GM23248 (cell line): ENCODE measurements around the gene GPX1. TPM values are rescaled to one million over a fixed set of nuclear protein-coding genes. Genes with fewer than 3 reads are reported as not detected.

Source experiments
- DNase-seq: peaks from one replicate; pipeline ENCODE4 v3.0.0-alpha.2; 2015
- H2AFZ ChIP-seq: fragments of 200-600 bp; sonication (generic); 2 replicates; pipeline ENCODE4 v1.6.1; 2016; ENCODE audit warnings: antibody characterized with exemption
- H3F3A ChIP-seq: fragments of 200-600 bp; sonication (generic); 2 replicates; pipeline ENCODE4 v1.6.1; 2016; ENCODE audit warnings: mild to moderate bottlenecking, antibody characterized with exemption, mixed run types; ENCODE audit not compliant: insufficient read depth
- H3K27ac ChIP-seq: fragments of 200-600 bp; sonication (generic); 2 replicates; pipeline ENCODE4 v1.5.1; 2016; ENCODE audit warnings: mild to moderate bottlenecking
- H3K27me3 ChIP-seq: fragments of 200-600 bp; sonication (generic); replicated peaks from 2 replicates; pipeline ENCODE4 v1.6.1; 2016; ENCODE audit warnings: mild to moderate bottlenecking; ENCODE audit not compliant: insufficient read depth
- H3K36me3 ChIP-seq: fragments of 200-600 bp; sonication (generic); 2 replicates; pipeline ENCODE4 v1.6.1; 2016; ENCODE audit warnings: low read depth, mild to moderate bottlenecking
- H3K4me1 ChIP-seq: fragments of 200-600 bp; sonication (generic); 2 replicates; pipeline ENCODE4 v1.6.1; 2016; ENCODE audit warnings: mild to moderate bottlenecking; ENCODE audit not compliant: insufficient read depth
- H3K4me2 ChIP-seq: fragments of 200-600 bp; sonication (generic); one replicate; pipeline ENCODE4 v1.6.1; 2016; ENCODE audit warnings: mild to moderate bottlenecking; ENCODE audit not compliant: unreplicated experiment
- H3K4me3 ChIP-seq: fragments of 200-600 bp; sonication (generic); 2 replicates; pipeline ENCODE4 v1.5.1; 2016; ENCODE audit warnings: mild to moderate bottlenecking
- H3K79me2 ChIP-seq: fragments of 200-600 bp; sonication (generic); 2 replicates; pipeline ENCODE4 v1.6.1; 2016; ENCODE audit warnings: mild to moderate bottlenecking; ENCODE audit not compliant: insufficient read depth
- H3K9ac ChIP-seq: fragments of 200-600 bp; sonication (generic); 2 replicates; pipeline ENCODE4 v1.6.1; 2016; ENCODE audit warnings: mild to moderate bottlenecking
- H3K9me2 ChIP-seq: fragments of 200-600 bp; sonication (generic); 2 replicates; pipeline ENCODE4 v1.6.1; 2016; ENCODE audit warnings: mixed run types, mild to moderate bottlenecking, moderate library complexity; ENCODE audit not compliant: insufficient read depth
- H3K9me3 ChIP-seq: fragments of 200-600 bp; sonication (generic); one replicate; pipeline ENCODE4 v1.6.1; 2017; ENCODE audit warnings: low read depth
- H4K20me1 ChIP-seq: fragments of 200-600 bp; sonication (generic); 2 replicates; pipeline ENCODE4 v1.6.0; 2016; ENCODE audit not compliant: insufficient read depth
- EZH2 ChIP-seq: fragments of 200-600 bp; sonication (generic); IDR thresholded peaks from 2 replicates; pipeline ENCODE4 v1.6.1; 2018; ENCODE audit warnings: antibody characterized with exemption, mild to moderate bottlenecking; ENCODE audit not compliant: insufficient read depth, poor library complexity, severe bottlenecking
- EZH2phosphoT487 ChIP-seq: fragments of 200-600 bp; sonication (generic); IDR thresholded peaks from 2 replicates; pipeline ENCODE4 v1.6.1; 2018; ENCODE audit warnings: antibody characterized with exemption, moderate library complexity, mild to moderate bottlenecking, low read depth; ENCODE audit not compliant: insufficient read depth
- WGBS, 2 experiments: methylation state at CpG; one replicate each; pipeline ENCODE4 v1.1.6; 2015 to 2017; ENCODE audit warnings: low lambda C conversion rate in 2 of 2, low coverage in 1 of 2; ENCODE audit errors: missing lambda C conversion rate in 2 of 2; 5-methylcytosine and 5-hydroxymethylcytosine counted together
- in situ Hi-C: fragments of 300-500 bp; cut with MboI; formaldehyde crosslinking; loops from 2 replicates; pipeline ENCODE4 v1.15.0; 2020
- polyA plus RNA-seq: library from polyadenylated mRNA; unstranded; fragments of >200 nt; fragmentation: Nextera tagmentation; extraction: Ambion mirVana; gene quantifications from 2 replicates; pipeline ENCODE4 v1.2.1, GENCODE V29; 2016
- total RNA-seq: library from RNA; depleted of rRNA; stranded (reverse); fragments of >200 nt; shearing (Covaris generic); gene quantifications from 2 replicates; pipeline ENCODE4 v1.2.3, GENCODE V29; 2014

The GPX1 gene
- total and polyA plus RNA-seq, 2 experiments from 2014 or later: 201 to 454 TPM

- peaks cover 87% of the 10 kb centered on the region for H3K79me2 ChIP-seq
- H2AFZ ChIP-seq: no peak overlapping the region
- no peaks in the 10 kb centered on the region for H3K4me1 ChIP-seq
- 88 to 93% methylated on average over 7 of the region's 7 CpGs for WGBS, 2 experiments
- H3K27me3 ChIP-seq: no peaks in the 10 kb centered on the region
- H3K27ac ChIP-seq: no peak overlapping the region
- no peak overlapping the region for H3K9ac ChIP-seq
- DNase-seq: peak; percentile 23
- H3K9me3 ChIP-seq: no peaks in the 10 kb centered on the region
- no peaks in the 10 kb centered on the region for H3F3A ChIP-seq
- H4K20me1 ChIP-seq: no peaks in the 10 kb centered on the region
- TF ChIP-seq EZH2phosphoT487: no peak
- no peak for TF ChIP-seq EZH2
- H3K4me3 ChIP-seq: no peak overlapping the region
- H3K4me2 ChIP-seq: no peak overlapping the region
- in situ Hi-C loops: no loop called here
- H3K36me3 ChIP-seq: peaks cover 62% of the 10 kb centered on the region
- no peaks in the 10 kb centered on the region for H3K9me2 ChIP-seq
Observed at GRCh38 chr3:49327485-49327884, 30.7 kb downstream of the GPX1 start.

- no peak for DNase-seq
- no peak for TF ChIP-seq EZH2
- no peak for TF ChIP-seq EZH2phosphoT487
- Histone ChIP-seq H3K36me3 (peaks cover 73% of the 10 kb centered on the region), H3K9me3 (no peaks in the 10 kb centered on the region), H3K9me2 (no peaks in the 10 kb centered on the region), H4K20me1 (no peaks in the 10 kb centered on the region), H3K4me3 (no peak overlapping the region), H3K27me3 (no peaks in the 10 kb centered on the region), H3K4me1 (no peaks in the 10 kb centered on the region), H2AFZ (no peak overlapping the region), H3K9ac (no peak overlapping the region), H3K4me2 (no peak overlapping the region), H3K27ac (no peak overlapping the region), H3F3A (no peaks in the 10 kb centered on the region), H3K79me2 (peaks cover 66% of the 10 kb centered on the region)
- 89 to 96% methylated on average over 7 of the region's 7 CpGs for whole genome bisulfite sequencing, 2 experiments
- in situ Hi-C loops: no loop called here
Observed at GRCh38 chr3:49324768-49325167, 33.4 kb downstream of the GPX1 start.

- Histone ChIP-seq H3K9me2 (no peaks in the 10 kb centered on the region), H3F3A (no peaks in the 10 kb centered on the region), H3K79me2 (peaks cover 11% of the 10 kb centered on the region), H3K36me3 (peaks cover 32% of the 10 kb centered on the region), H3K4me1 (peaks cover 8% of the 10 kb centered on the region), H2AFZ (no peak overlapping the region), H3K4me2 (no peak overlapping the region), H3K9me3 (no peaks in the 10 kb centered on the region), H3K9ac (no peak overlapping the region), H3K27ac (no peak overlapping the region), H3K4me3 (no peak overlapping the region), H3K27me3 (no peaks in the 10 kb centered on the region), H4K20me1 (no peaks in the 10 kb centered on the region)
- no peak for DNase-seq
- WGBS, 2 experiments: 84 to 86% methylated on average over 16 of the region's 16 CpGs
- in situ Hi-C loops: no loop called here
- no peak for TF ChIP-seq EZH2phosphoT487
- no peak for TF ChIP-seq EZH2
Observed at GRCh38 chr3:49316696-49317457, 41.3 kb downstream of the GPX1 start.

- Histone ChIP-seq H3K9me3 (no peaks in the 10 kb centered on the region), H3K9ac (no peak overlapping the region), H3K4me1 (peaks cover 8% of the 10 kb centered on the region), H4K20me1 (no peaks in the 10 kb centered on the region), H3K79me2 (peaks cover 22% of the 10 kb centered on the region; the same call in 1 of the 2 replicates), H3K36me3 (peaks cover 33% of the 10 kb centered on the region), H3K27ac (peak overlapping the region; percentile 43), H3K4me2 (no peak overlapping the region), H3F3A (no peaks in the 10 kb centered on the region), H2AFZ (no peak overlapping the region), H3K27me3 (no peaks in the 10 kb centered on the region), H3K4me3 (no peak overlapping the region), H3K9me2 (no peaks in the 10 kb centered on the region)
- WGBS, 2 experiments: 97 to 100% methylated on average over 1 of the region's 1 CpG
- no peak for TF ChIP-seq EZH2
- no peak for TF ChIP-seq EZH2phosphoT487
- in situ Hi-C loops: no loop called here
- DNase-seq: peak; percentile 53
Observed at GRCh38 chr3:49313896-49314688, 44.1 kb downstream of the GPX1 start.
